PC-9 (cell line): ENCODE measurements around the gene MRPL12. TPM values are rescaled to one million over a fixed set of nuclear protein-coding genes. Genes with fewer than 3 reads are reported as not detected.

Experiments
- BruUV-seq: library from RNA; stranded (reverse); fragments of 400-500 nt; replicated peaks from 2 replicates; lab custom pipeline; 2021; lab: Mats Ljungman, UMichigan
- CTCF ChIA-PET: fragments of 300-600 bp; sonication (Branson Sonifier 250); formaldehyde crosslinking; loops from one replicate; lab custom pipeline; 2022; ENCODE audit warnings: antibody characterized with exemption; lab: Charles Lee
- POLR2A ChIA-PET: fragments of 300-600 bp; sonication (Branson Sonifier 250); formaldehyde crosslinking; loops from one replicate; lab custom pipeline; 2022; ENCODE audit warnings: antibody characterized with exemption; ENCODE audit not compliant: unreplicated experiment; lab: Charles Lee
- DNase-seq, 2 experiments: peaks; one replicate each; pipeline versions ENCODE4 v3.0.0 to v3.0.0-alpha.2; 2015 to 2022; ENCODE audit warnings: mixed read lengths in 1 of 2
- H2AFZ ChIP-seq: fragments of 200-600 bp; sonication (generic); 2 replicates; pipeline ENCODE4 v1.8.1; 2017; ENCODE audit warnings: antibody characterized with exemption
- H3F3A ChIP-seq: fragments of 200-600 bp; sonication (generic); 2 replicates; pipeline ENCODE4 v1.8.1; 2017; ENCODE audit warnings: antibody characterized with exemption, mild to moderate bottlenecking, low read depth; ENCODE audit not compliant: insufficient read depth
- H3K27ac ChIP-seq: fragments of 200-600 bp; sonication (generic); 2 replicates; pipeline ENCODE4 v1.6.1; 2016; ENCODE audit warnings: mixed run types
- H3K27me3 ChIP-seq: fragments of 200-600 bp; sonication (generic); 2 replicates; pipeline ENCODE4 v1.6.1; 2016; ENCODE audit warnings: low read depth, mixed run types; ENCODE audit not compliant: insufficient read depth
- H3K36me3 ChIP-seq: fragments of 200-600 bp; sonication (generic); 2 replicates; pipeline ENCODE4 v1.6.1; 2016; ENCODE audit warnings: low read depth, mixed run types
- H3K4me1 ChIP-seq: fragments of 200-600 bp; sonication (generic); replicated peaks from 2 replicates; pipeline ENCODE4 v1.6.1; 2016; ENCODE audit warnings: mixed run types; ENCODE audit not compliant: insufficient read depth
- H3K4me2 ChIP-seq: fragments of 200-600 bp; sonication (generic); 2 replicates; pipeline ENCODE4 v1.6.1; 2017; ENCODE audit warnings: mixed run types
- H3K4me3 ChIP-seq: fragments of 200-600 bp; sonication (generic); 2 replicates; pipeline ENCODE4 v1.6.1; 2016; ENCODE audit warnings: mixed run types
- H3K79me2 ChIP-seq: fragments of 200-600 bp; sonication (generic); 2 replicates; pipeline ENCODE4 v1.6.1; 2017; ENCODE audit warnings: low read depth, mixed run types
- H3K9me2 ChIP-seq: fragments of 200-600 bp; sonication (generic); 2 replicates; pipeline ENCODE4 v1.8.1; 2017; ENCODE audit warnings: mild to moderate bottlenecking; ENCODE audit not compliant: insufficient read depth
- H3K9me3 ChIP-seq: fragments of 200-600 bp; sonication (generic); 2 replicates; pipeline ENCODE4 v1.8.1; 2016; ENCODE audit warnings: low read depth; ENCODE audit not compliant: insufficient read depth
- H4K20me1 ChIP-seq: fragments of 200-600 bp; sonication (generic); 2 replicates; pipeline ENCODE4 v1.8.1; 2017; ENCODE audit not compliant: insufficient read depth
- CTCF ChIP-seq: fragments of 200-600 bp; sonication (generic); conservative IDR thresholded peaks from 2 replicates; pipeline ENCODE4 v1.6.1; 2017; ENCODE audit warnings: mixed run types, antibody characterized with exemption, mild to moderate bottlenecking, moderate library complexity
- EZH2 ChIP-seq: fragments of 200-600 bp; sonication (generic); IDR thresholded peaks from 2 replicates; pipeline ENCODE4 v1.8.0; 2017; ENCODE audit warnings: antibody characterized with exemption, low read depth
- intact Hi-C: fragments of 100-400 bp; cut with micrococcal nuclease; formaldehyde crosslinking; loops from one replicate; pipeline ENCODE4 v1.10.0; 2022; ENCODE audit not compliant: unreplicated experiment
- total RNA-seq: library from RNA; stranded (reverse); gene quantifications from 2 replicates; pipeline ENCODE4 v1.2.3, GENCODE V29; 2021

MRPL12 gene
- total RNA-seq, 1 experiment from 2014 or later: 98.6 TPM

GRCh38 chr17:81683208-81683583 is 20.0 kb upstream of the MRPL12 start:
- BruUV-seq: no TSS peak
- CTCF ChIA-PET: interaction anchor here (0.6 kb wide), 1 partner anchor 85 kb away, joined by 13 read pairs; no protein-coding TSS in a partner anchor

GRCh38 chr17:81683584-81684441 is 19.4 kb upstream of the MRPL12 start, which contains the start of the genes ARL16 and HGS:
Gene ARL16 (minus strand): TSS chr17:81683797. CDS start chr17:81683753, 44 bp downstream.
Gene HGS (plus strand): TSS chr17:81684011. CDS start chr17:81684067, 56 bp downstream.
- peaks cover 11% of the 10 kb centered on the region; the same call in 1 of the 2 replicates for H3F3A ChIP-seq
- ChIA-PET POLR2A (interaction anchor here (0.5 to 0.9 kb wide), 5 partner anchors 25 to 50 kb away, joined by 3 to 10 read pairs (median 4); no protein-coding TSS in a partner anchor), CTCF (interaction anchor here (0.6 kb wide), 1 partner anchor 86 kb away, joined by 13 read pairs; no protein-coding TSS in a partner anchor)
- no TSS peak for BruUV-seq
- peak; percentile 90 to 99 for DNase-seq
- H3K36me3 ChIP-seq: no peaks in the 10 kb centered on the region
- TF ChIP-seq EZH2 (no peak), CTCF (no peak)
- peak within 1 kb of the TSS; percentile 80 for H2AFZ ChIP-seq
- peaks cover 5% of the 10 kb centered on the region for H3K4me1 ChIP-seq
- H3K9me2 ChIP-seq: no peaks in the 10 kb centered on the region
- peaks cover 13% of the 10 kb centered on the region for H4K20me1 ChIP-seq
- no peaks in the 10 kb centered on the region for H3K27me3 ChIP-seq
- peak within 1 kb of the TSS; percentile 98 for H3K4me2 ChIP-seq
- no peaks in the 10 kb centered on the region for H3K9me3 ChIP-seq
- intact Hi-C loops: loop anchor here (1.0 to 5.0 kb wide), 3 partner anchors 19 to 338 kb away; partner anchors contain the start of genes CENPX, LRRC45, MRPL12 and NPLOC4
- H3K27ac ChIP-seq: peak within 1 kb of the TSS; percentile 78
- H3K4me3 ChIP-seq: peak within 1 kb of the TSS; percentile 93
- H3K79me2 ChIP-seq: peaks cover 55% of the 10 kb centered on the region

More at GRCh38 chr17:81683208-81683583, 20.0 kb upstream of the MRPL12 start:
- no peaks in the 10 kb centered on the region for H3K9me3 ChIP-seq
- DNase-seq: no peak
- peak overlapping the region; percentile 93 for H3K4me3 ChIP-seq
- no peaks in the 10 kb centered on the region for H3K27me3 ChIP-seq
- intact Hi-C loops: loop anchor here (5.0 kb wide), 2 partner anchors 46 to 339 kb away; partner anchors contain the start of genes CENPX, LRRC45, NPLOC4 and TSPAN10
- peaks cover 11% of the 10 kb centered on the region; the same call in 1 of the 2 replicates for H3F3A ChIP-seq
- POLR2A ChIA-PET: interaction anchor here (0.5 to 0.9 kb wide), 3 partner anchors 25 to 117 kb away, joined by 3 read pairs; no protein-coding TSS in a partner anchor
- H3K4me2 ChIP-seq: peak overlapping the region; percentile 84
- H3K36me3 ChIP-seq: no peaks in the 10 kb centered on the region
- peaks cover 5% of the 10 kb centered on the region for H3K4me1 ChIP-seq
- TF ChIP-seq EZH2 (no peak), CTCF (no peak)
- H3K9me2 ChIP-seq: no peaks in the 10 kb centered on the region
- peaks cover 13% of the 10 kb centered on the region for H4K20me1 ChIP-seq
- H2AFZ ChIP-seq: peak overlapping the region; percentile 80
- H3K27ac ChIP-seq: no peak overlapping the region
- H3K79me2 ChIP-seq: peaks cover 55% of the 10 kb centered on the region

- Histone ChIP-seq H2AFZ (no peak overlapping the region), H3F3A (peaks cover 11% of the 10 kb centered on the region; the same call in 1 of the 2 replicates), H3K27me3 (no peaks in the 10 kb centered on the region), H3K9me2 (no peaks in the 10 kb centered on the region), H3K4me3 (peak overlapping the region; percentile 93), H3K27ac (peak overlapping the region; percentile 78), H3K4me1 (peaks cover 5% of the 10 kb centered on the region), H3K4me2 (peak overlapping the region; percentile 98), H3K9me3 (no peaks in the 10 kb centered on the region), H4K20me1 (peaks cover 13% of the 10 kb centered on the region), H3K79me2 (peaks cover 55% of the 10 kb centered on the region), H3K36me3 (no peaks in the 10 kb centered on the region)
- BruUV-seq: TSS peak; percentile 75
- TF ChIP-seq CTCF (no peak), EZH2 (no peak)
- POLR2A ChIA-PET: interaction anchor here (0.8 kb wide), 1 partner anchor 25 kb away, joined by 10 read pairs; no protein-coding TSS in a partner anchor
- intact Hi-C loops: loop anchor here (1.0 to 5.0 kb wide), 3 partner anchors 19 to 338 kb away; partner anchors contain the start of genes CENPX, LRRC45, MRPL12 and NPLOC4
- peak in 1 of 2 experiments; percentile 68 for DNase-seq
- CTCF ChIA-PET: no interaction called here
Measured at GRCh38 chr17:81684442-81684911, 18.7 kb upstream of the MRPL12 start.
